GM23248 (cell line): Measurements from ENCODE around the gene TRIM3.

Experiments used
- EZH2 ChIP-seq: fragments of 200-600 bp; sonication (generic); IDR thresholded peaks from 2 replicates; pipeline ENCODE4 v1.6.1; 2018; ENCODE audit warnings: antibody characterized with exemption, mild to moderate bottlenecking; ENCODE audit not compliant: insufficient read depth, poor library complexity, severe bottlenecking
- EZH2phosphoT487 ChIP-seq: fragments of 200-600 bp; sonication (generic); IDR thresholded peaks from 2 replicates; pipeline ENCODE4 v1.6.1; 2018; ENCODE audit warnings: antibody characterized with exemption, moderate library complexity, mild to moderate bottlenecking, low read depth; ENCODE audit not compliant: insufficient read depth

- TF ChIP-seq EZH2 (no peak), EZH2phosphoT487 (no peak)
Measured at GRCh38 chr11:6498544-6498943, 24.8 kb upstream of the TRIM3 start.
